Upper lobe of left lung (tissue), 6 donors: ENCODE results near the gene MRPL22. TPM values are rescaled to one million over a fixed set of nuclear protein-coding genes. Genes with fewer than 3 reads are reported as not detected.

ENCODE experiments used
- ATAC-seq, 2 donors: fragments of 200-7000 bp; cut with Tn5 transposase; one replicate each; pipeline ENCODE4 v1.9.1; 2022; ENCODE audit warnings: mild to moderate bottlenecking in 2 of 2, moderate library complexity in 2 of 2; ENCODE audit not compliant: low FRiP score in 2 of 2
- DNase-seq, 2 donors: peaks; one replicate each; pipeline ENCODE4 v3.0.0-alpha.2; 2019 to 2020
- H3K27ac ChIP-seq, 4 donors: fragments of 200-600 bp; sonication (generic); one replicate each; pipeline ENCODE4 v1.5.1; 2016 to 2019
- H3K27me3 ChIP-seq, 4 donors: fragments of 200-600 bp; sonication (generic); one replicate each; pipeline ENCODE4 v1.5.1; 2017 to 2019
- H3K36me3 ChIP-seq, 4 donors: fragments of 200-600 bp; sonication (generic); one replicate each; pipeline ENCODE4 v1.5.1; 2016 to 2019
- H3K4me1 ChIP-seq, 4 donors: fragments of 200-600 bp; sonication (generic); one replicate each; pipeline ENCODE4 v1.5.1; 2018 to 2019
- H3K4me3 ChIP-seq, 4 donors: fragments of 200-600 bp; sonication (generic); one replicate each; pipeline ENCODE4 v1.5.1; 2017 to 2019; ENCODE audit warnings: mild to moderate bottlenecking in 2 of 4, moderate library complexity in 1 of 4
- H3K9me3 ChIP-seq, 4 donors: fragments of 200-600 bp; sonication (generic); one replicate each; pipeline ENCODE4 v1.5.1; 2018 to 2019
- CTCF ChIP-seq, 6 experiments: fragments of 450-650 bp in 4 of 6; fragments of 200-600 bp in 2 of 6; sonication (generic) in 2 of 6; IDR thresholded peaks; one replicate each; pipeline ENCODE4 v1.5.1; 2016 to 2019; ENCODE audit warnings: antibody characterized with exemption in 6 of 6
- EP300 ChIP-seq, 4 donors: sonication (generic); formaldehyde crosslinking; IDR thresholded peaks; one replicate each; pipeline ENCODE4 v1.5.1; 2017; ENCODE audit warnings: antibody characterized with exemption in 4 of 4, control low read depth in 2 of 4
- POLR2A ChIP-seq, 4 donors: fragments of 450-650 bp; IDR thresholded peaks; one replicate each; pipeline ENCODE4 v1.5.1; 2016 to 2017; ENCODE audit warnings: antibody characterized with exemption in 4 of 4, mild to moderate bottlenecking in 2 of 4
- POLR2AphosphoS5 ChIP-seq, 2 donors: sonication (generic); formaldehyde crosslinking; IDR thresholded peaks; one replicate each; pipeline ENCODE4 v1.5.1; 2017; ENCODE audit warnings: antibody characterized with exemption in 2 of 2
- WGBS, 2 donors: methylation state at CpG; one replicate each; pipeline ENCODE4 v1.1.5; 2017 to 2018; 5-methylcytosine and 5-hydroxymethylcytosine counted together
- total RNA-seq, 6 donors: library from RNA; depleted of rRNA in 4 of 6; stranded (reverse); fragments of >200 nt in 4 of 6; gene quantifications; one replicate each; pipeline versions ENCODE4 v1.1.0 to v1.2.1, GENCODE V29; 2016 to 2021
- donor health status: DM: no; HTN: no; CAD: no; lungs with moderate emphysema.
- donor health status: DM: no; HTN: yes; CAD: no; lungs with severe emphysema.

MRPL22 gene
- total RNA-seq = 10 to 100 TPM in 5 of 6 donors, 1 to 10 TPM in 1; 7.3 to 34.0 (median 30.3) TPM

- TF ChIP-seq CTCF (IDR thresholded peaks at IDR 0.05) = peak in 4 of 6 experiments; percentile 21 to 59 (median 50)
- no peak for TF ChIP-seq EP300 (IDR thresholded peaks at IDR 0.05)
- TF ChIP-seq POLR2AphosphoS5 (IDR thresholded peaks at IDR 0.05) = peak; percentile 95 to 96
- peak in 3 of 4 donors; percentile 43 to 77 (median 56) for TF ChIP-seq POLR2A (IDR thresholded peaks at IDR 0.05)
- ATAC-seq (peak; percentile 86 to 91), DNase-seq (peak; percentile 91 to 93)
- Histone ChIP-seq H3K4me3 (peak within 1 kb of the TSS; percentile 59 to 88 (median 78)), H3K27me3 (no peaks in the 10 kb centered on the region), H3K9me3 (no peaks in the 10 kb centered on the region), H3K36me3 (peaks cover 0 to 5% (median 0%) of the 10 kb centered on the region in 4 donors), H3K4me1 (peaks cover 33 to 47% (median 38%) of the 10 kb centered on the region in 4 donors), H3K27ac (peak within 1 kb of the TSS; percentile 69 to 85 (median 84))
- 1 to 2% methylated on average over 25 to 40 of the region's 40 CpGs for WGBS, 2 donors
Measured at GRCh38 chr5:154940772-154941620, at the start of gene MRPL22. Gene MRPL22 (plus strand): TSS chr5:154941073. CDS start chr5:154941111, 38 bp downstream.

- no peaks in the 10 kb centered on the region for H3K27me3 ChIP-seq
- H3K36me3 ChIP-seq = peaks cover 28 to 95% (median 67%) of the 10 kb centered on the region in 4 donors
- no peak overlapping the region for H3K4me3 ChIP-seq
- peaks cover 0 to 6% (median 0%) of the 10 kb centered on the region in 4 donors for H3K4me1 ChIP-seq
- DNase-seq (no peak), ATAC-seq (no peak)
- 77 to 79% methylated on average over 12 to 13 of the region's 13 CpGs for WGBS, 2 donors
- H3K27ac ChIP-seq = peak overlapping the region in 1 of 4 donors; percentile 49
- H3K9me3 ChIP-seq = no peaks in the 10 kb centered on the region
- TF ChIP-seq CTCF (IDR thresholded peaks at IDR 0.05) = no peak
- TF ChIP-seq POLR2AphosphoS5 (IDR thresholded peaks at IDR 0.05) = peak in 1 of 2 donors; percentile 23
- TF ChIP-seq EP300 (IDR thresholded peaks at IDR 0.05) = no peak
- TF ChIP-seq POLR2A (IDR thresholded peaks at IDR 0.05) = no peak
Measured at GRCh38 chr5:154892369-154892771, 48.5 kb upstream of the MRPL22 start.

GRCh38 chr5:154893381-154893780 is 47.5 kb upstream of the MRPL22 start:
- no peak for DNase-seq
- WGBS, 2 donors = 76 to 86% methylated on average over 5 of the region's 5 CpGs
- no peak for TF ChIP-seq POLR2AphosphoS5 (IDR thresholded peaks at IDR 0.05)
- TF ChIP-seq POLR2A (IDR thresholded peaks at IDR 0.05) = no peak
- TF ChIP-seq CTCF (IDR thresholded peaks at IDR 0.05) = no peak
- TF ChIP-seq EP300 (IDR thresholded peaks at IDR 0.05) = no peak
- Histone ChIP-seq H3K27ac (no peak overlapping the region), H3K4me1 (peaks cover 4 to 10% (median 5%) of the 10 kb centered on the region in 4 donors), H3K4me3 (no peak overlapping the region), H3K36me3 (peaks cover 20 to 95% (median 60%) of the 10 kb centered on the region in 4 donors), H3K27me3 (no peaks in the 10 kb centered on the region), H3K9me3 (no peaks in the 10 kb centered on the region)
- ATAC-seq = no peak

GRCh38 chr5:154895606-154896561 is 45.0 kb upstream of the MRPL22 start:
- WGBS, 2 donors = 78 to 84% methylated on average over 14 of the region's 14 CpGs
- ATAC-seq = no peak
- no peak for TF ChIP-seq POLR2A (IDR thresholded peaks at IDR 0.05)
- no peak for TF ChIP-seq CTCF (IDR thresholded peaks at IDR 0.05)
- TF ChIP-seq POLR2AphosphoS5 (IDR thresholded peaks at IDR 0.05) = no peak
- no peak for TF ChIP-seq EP300 (IDR thresholded peaks at IDR 0.05)
- peaks cover 12 to 24% (median 21%) of the 10 kb centered on the region in 4 donors for H3K4me1 ChIP-seq
- H3K36me3 ChIP-seq = peaks cover 8 to 86% (median 42%) of the 10 kb centered on the region in 4 donors
- peak overlapping the region in 1 of 4 donors; percentile 8 for H3K4me3 ChIP-seq
- no peaks in the 10 kb centered on the region for H3K27me3 ChIP-seq
- no peak for DNase-seq
- no peaks in the 10 kb centered on the region for H3K9me3 ChIP-seq
- peak overlapping the region in 3 of 4 donors; percentile 4 to 16 (median 12) for H3K27ac ChIP-seq
